ENCODE measurements around the gene TRIM24.

The TRIM24 gene

DNA sequence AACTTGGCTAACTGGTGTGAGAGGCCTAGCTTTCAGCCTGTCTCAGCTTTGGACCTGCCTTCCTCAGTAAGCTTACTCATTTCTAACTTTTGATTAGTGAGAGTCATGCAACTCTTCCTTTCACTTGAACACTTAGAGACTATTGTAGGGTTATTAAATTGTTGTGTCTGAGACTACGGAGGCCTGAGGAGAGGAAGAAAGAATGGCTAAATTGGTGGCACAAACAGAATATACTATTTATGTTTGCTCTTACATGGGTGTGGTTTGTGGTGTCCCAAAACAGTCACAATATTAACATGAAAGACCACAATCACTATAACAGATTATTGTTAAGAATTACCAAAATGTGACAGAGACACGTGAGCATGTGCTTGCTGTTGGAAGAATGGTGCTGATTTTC, 82.1 kb downstream of the TRIM24 start:
- no peak for DNase-seq

DNA sequence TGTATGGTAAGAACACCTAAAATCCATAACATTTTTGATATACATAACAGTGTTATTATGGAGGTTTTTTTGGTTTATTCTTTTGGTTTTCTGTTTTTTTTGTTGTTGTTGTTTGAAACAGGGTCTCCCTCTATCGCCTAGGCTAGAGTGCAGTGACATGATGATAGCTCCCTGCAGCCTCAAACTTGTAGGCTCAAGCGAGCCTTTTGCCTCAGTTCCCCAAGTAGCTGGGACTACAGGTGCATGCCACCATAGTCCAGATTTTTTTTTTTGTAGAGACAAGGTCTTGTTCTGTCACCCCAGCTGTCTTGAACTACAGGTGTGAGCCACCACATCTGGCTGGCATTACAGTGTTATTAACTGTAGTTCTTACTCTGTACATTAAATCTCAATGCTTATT, 83.7 kb downstream of the TRIM24 start:
- no peak for DNase-seq

DNA sequence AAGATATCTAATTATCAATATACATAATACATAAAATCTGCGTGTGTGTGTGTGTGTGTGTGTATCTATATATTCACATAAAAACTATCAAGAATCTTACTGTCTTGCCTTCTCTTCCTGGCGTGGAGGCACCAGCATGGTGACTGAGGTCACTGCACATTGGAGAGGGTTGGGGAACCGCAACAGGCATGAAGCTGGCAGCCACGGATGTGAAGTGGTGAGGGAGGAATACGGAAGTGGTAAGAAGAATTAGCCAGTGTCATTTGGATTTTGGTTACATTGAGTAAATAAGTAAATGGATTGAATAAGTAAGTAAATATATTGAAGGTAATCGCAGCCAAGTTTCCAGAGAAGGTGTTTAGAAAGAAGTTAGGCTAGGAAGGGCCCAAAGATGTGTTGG, 85.1 kb downstream of the TRIM24 start:
- DNase-seq = no peak

DNA sequence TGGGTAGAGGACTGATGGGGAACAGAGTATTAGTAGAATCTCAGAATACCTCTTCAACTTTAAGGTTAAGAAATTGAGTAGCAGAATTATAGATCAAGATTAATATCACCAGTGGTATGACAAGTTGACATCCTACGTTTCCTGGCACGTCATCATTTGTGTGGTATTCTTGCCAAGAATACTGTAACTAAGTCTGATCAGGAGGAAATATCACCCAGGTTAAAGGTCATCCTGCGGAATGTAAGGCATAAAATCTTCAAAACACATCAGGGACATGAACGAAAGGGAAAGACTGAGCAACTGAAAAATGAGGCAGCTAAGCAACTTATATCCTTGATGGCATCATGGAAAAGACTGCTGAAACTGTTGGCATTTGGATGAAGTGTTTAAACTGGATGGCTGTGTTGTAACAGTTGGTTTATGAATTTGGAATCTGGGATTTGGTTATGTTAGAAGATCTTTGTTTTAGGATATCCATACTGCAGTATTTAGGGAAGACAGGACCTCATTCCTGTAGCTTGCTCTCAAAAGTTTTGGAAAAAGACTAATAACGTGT, 86.1 kb downstream of the TRIM24 start:
- no peak for DNase-seq

DNA sequence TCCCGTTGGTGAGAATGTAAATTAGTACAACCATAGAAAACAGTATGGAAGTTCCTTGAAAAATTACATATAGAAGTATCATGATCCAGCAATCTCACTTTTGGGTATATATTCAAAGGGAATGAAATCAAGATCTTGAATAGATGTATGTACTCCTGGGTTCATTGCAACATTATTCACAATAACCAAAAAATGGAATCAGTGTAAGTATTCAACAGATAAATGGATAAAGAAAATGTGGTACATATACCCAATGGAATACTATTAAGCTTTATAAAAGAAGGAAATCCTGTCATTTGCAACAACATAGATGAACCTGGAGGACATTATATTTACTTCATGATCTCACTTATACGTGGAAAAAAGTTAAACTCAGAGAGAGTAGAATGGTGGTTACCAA, 86.8 kb downstream of the TRIM24 start:
- DNase-seq = no peak

DNA sequence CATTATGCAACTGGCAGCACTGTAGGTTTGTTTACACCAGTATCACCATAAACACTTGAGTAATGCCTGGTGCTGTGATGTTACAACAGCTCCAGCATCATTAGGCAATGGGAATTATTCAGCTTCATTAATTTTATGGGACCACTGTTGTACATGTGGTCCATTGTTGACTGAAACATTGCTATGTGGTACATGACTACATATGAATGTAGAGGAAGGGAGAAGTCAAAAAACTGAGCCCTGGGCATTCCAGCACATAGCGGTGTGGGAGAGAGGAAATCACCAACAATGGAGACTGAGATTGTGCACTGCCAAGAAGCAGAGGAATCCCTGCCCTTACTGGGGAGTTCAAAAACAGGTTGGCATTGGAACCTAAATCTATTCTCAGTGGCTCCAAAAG, 89.0 kb downstream of the TRIM24 start:
- no peak for DNase-seq

DNA sequence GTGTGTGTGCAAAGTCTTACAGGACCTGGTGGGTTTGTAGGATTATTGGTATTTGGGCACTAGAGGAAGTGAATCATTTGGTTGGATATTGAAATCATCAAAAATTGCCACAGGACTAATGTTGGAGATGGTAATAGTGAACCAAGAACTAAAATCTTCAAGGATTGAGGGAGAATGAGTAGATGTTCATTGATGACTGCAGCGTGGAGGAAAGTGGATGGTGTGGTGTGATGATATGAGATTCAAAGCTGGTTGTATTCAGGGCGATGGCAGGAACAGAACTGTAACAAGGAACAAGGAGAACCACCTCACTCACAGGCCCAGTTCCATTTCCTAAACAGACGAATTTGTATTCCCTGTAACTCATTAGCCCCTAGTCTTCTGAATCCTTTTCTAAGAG, 90.3 kb downstream of the TRIM24 start:
- no peak for DNase-seq

DNA sequence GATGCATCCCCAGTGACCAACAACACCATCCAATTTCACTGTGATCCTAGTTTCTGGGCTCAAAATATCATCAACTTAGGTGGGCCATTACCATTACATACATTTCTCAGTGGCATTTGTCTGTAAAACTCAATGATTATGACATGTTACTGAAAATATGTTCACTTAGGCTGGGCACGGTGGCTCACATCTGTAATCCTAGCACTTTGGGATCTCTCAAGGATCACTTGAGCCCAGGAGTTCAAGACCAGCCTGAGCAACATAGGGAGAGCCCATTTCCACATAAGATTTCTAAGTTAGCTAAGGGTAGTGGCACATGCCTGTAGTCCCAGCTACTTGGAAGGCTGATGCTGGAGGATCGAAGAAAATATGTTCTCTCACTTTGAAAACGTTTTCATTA, 91.0 kb downstream of the TRIM24 start:
- DNase-seq = no peak

DNA sequence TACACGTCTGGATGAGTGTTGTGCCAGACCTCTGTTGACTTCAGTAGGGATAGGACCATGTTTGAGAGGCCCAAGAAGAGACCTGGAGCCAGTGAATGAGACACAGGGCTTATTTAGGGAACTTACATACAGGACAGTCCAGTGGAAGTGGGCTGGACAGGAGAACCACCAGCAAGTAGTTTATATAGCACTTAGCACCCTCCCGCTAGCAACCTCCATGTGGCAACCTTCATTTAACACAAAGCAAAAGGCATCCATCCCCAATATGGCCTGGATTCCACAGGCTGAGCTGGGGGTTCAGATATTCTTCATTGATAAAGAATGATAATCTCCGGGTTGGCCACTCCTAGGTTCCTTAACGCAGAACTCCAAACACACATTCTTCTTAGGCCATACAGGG, 93.7 kb downstream of the TRIM24 start:
- DNase-seq = no peak

DNA sequence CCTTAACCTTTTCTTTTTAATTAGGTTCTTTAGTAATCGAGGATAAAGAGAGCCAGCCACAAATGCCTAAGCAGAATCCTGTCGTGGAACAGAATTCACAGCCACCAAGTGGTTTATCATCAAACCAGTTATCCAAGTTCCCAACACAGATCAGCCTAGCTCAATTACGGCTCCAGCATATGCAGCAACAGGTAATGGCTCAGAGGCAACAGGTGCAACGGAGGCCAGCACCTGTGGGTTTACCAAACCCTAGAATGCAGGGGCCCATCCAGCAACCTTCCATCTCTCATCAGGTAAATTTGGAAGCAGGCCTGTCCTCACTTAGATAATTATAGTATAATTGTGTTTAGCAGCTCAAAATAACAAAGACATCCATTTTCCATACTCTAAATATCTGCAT, 94.6 kb downstream of the TRIM24 start:
- no peak for DNase-seq

DNA sequence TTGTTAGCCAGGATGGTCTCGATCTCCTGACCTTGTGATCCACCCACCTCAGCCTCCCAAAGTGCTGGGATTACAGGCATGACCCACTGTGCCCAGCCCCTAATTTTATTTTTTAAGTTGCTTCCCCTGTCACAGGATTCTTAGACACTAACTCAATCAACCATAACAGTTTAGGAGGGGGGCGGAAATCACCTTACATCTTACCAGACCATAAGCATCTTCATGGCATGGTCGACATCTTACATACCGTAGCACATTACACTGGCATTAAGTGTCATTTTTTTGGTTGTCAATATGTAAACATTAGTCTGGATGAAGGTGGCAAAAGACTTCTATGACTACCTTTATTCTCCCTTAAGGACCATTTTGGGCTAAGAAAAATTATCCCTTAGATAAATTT, 95.6 kb downstream of the TRIM24 start:
- no peak for DNase-seq

DNA sequence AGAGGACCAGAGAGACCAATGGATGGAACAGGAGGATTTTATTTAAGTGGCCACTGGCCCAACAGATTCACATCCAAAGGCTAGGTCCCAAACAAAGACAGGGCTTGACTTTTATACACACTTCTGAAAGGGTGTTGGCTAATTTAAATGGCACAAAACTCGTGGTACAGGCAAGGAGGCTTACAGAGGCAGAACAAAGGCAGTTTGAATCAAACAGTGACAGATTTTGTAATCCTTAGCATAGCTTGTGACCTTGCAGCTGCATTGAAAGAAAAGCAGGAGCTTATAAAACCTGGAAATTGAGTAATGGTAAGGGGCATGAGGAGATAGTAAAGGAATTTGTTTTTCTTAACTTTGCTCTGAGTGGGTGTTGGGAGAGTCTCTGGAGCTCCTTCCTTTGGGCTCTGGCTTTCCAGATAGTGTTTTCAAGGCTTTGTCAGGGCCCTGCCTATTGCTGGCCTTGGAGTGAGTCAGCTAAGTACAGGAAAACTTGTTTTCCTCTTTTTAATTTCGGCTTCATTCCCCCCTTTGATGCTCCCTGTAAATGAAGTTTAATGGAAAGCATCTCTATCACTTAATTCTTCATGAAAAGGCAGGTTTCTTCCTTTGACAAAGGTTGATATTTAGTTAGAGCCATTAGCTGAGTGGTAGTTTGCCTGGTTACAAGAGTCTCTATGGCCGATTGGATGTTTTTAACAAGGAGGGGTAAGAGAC, 96.9 kb downstream of the TRIM24 start:
- no peak for DNase-seq

DNA sequence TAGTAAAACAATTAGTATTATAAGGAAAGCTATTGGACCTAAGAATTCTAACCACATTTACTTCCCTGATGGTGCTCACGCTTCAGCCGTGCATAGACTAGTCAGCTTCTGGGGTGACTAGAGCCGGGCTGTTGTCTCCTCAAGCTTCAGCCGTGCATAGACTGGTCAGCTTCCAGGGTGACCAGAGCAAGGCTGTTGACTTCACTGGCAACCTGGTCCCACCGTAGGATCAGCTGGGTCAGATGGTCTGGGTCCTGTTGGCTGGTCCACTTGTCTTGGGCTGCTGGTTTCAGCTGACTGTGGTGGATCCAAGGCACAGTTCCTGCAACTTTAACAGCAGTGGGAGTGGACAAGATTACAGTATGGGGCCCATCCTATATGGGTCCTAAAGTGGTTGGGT, 99.4 kb downstream of the TRIM24 start:
- DNase-seq = no peak

DNA sequence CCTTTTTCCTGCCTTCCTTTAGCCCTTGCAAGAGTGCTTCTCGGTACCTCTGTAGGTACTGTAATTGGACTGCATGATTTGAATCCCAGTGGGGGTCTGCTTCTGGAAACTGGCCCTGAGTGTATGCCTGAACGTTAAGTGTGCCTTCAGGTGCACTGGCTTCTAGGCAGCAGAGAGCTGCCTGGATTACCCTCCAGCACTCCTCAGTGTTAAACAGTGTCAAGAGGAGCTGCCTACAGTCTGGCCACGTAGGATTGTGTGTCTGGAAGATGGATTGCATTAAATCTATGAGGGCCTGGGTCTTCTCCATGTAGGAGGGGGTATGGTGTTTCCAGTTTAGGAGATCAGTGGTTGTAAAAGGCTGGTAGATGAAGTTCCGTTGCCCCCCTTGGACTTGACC, 103.7 kb downstream of the TRIM24 start:
- no peak for DNase-seq

DNA sequence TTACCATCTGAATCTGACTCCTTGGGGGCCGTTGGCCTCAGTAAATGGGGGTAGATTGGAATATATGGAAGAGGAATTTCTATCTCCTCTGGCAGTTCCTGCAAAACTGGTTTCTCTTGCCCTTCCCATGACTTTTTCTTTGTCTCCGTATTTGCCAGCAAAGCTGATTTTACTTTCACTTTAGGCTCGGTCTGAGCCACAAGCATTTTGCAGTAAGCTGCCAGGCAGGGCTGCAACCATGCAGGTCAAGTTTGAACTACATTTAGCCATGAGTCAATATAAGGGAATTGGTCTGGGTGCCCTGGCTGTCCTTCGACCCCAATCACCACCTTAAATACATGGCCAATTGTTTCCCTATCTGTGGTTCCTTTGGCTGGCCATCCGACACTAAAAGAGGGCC, 104.3 kb downstream of the TRIM24 start:
- no peak for DNase-seq

DNA sequence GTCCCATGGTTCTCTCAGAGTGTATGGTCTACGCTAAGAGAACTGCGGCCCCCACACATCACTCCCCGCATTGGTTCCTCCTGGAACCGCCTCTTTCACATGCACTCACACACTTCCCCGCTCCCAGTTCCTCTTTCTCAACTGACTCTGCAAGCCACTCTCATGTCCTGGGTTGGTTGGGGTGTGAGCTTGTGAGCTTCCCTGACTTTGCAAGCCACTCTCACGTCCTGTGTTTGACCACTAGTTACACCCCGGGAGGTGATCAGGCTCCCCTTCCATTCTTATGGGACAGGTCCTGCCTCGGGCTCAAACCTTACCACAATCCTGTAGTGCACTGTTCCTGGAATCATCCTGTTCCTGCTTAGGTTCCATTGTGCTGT, 105.0 kb downstream of the TRIM24 start:
- DNase-seq = no peak

DNA sequence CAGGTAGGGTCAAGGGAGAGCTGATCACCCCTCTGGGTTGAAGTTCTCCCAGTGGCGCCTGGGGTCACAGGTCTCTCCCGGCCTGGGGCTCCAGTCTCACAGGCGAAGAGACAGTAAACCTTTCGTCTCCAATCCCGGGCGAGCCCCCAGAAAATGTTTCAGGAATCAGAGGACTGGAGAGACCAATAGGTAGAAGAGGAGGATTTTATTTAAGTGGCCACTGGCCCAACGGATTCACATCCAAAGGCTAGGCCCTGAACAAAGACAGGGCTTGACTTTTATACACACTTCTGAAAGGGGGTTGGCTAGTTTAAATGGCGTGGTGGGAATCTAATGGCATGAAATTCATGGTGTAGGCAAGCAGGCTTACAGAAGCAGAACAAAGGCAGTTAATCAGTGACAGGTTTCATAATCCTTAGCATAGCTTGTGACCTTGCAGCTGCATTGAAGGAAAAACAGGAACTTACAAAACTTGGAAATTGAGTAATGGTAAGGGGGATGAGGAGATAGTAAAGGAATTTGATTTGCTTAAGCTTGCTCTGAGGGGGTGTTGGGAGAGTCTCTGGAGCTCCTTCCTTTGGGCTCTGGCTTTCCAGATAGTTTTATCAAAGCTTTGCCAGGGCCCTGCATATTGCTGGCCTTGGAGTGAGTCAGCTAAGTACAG, 105.5 kb downstream of the TRIM24 start:
- peak; percentile 38 for DNase-seq

DNA sequence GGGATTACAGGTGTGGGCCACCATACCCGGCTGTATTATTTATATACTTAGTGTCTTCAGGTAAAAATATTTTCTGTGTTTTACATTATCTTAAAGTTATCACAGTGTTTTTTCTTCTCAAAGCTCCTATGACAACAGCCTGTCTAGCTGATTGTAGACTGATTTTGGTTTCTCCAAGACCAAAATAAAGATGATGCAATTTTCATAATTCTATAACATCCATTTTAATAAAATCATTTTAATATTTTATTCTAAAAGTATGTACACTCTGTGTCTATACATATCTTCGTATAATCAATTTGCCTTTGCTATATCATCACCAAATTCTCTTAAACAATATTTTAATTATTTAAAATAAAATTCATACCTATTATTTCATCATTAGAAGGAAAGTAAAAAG, 108.6 kb downstream of the TRIM24 start:
- no peak for DNase-seq

DNA sequence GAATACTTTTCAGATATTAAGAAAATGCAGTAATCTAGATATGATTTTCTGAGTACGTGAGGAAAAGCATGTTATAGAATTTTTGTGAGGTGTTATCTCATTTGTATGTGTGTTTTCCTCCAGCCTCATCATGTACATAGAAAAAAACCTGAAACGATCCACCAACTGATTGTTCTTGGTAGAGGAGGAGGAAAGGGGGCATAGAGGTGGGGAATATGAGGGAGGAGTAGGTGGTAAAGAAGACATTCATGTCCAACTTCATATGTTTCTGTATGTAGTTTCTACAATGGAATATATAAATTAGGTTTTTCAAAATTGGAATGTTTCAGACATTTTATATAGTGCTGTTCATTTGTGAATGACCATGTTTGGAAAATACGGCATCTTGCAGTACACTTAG, 109.4 kb downstream of the TRIM24 start:
- no peak for DNase-seq

DNA sequence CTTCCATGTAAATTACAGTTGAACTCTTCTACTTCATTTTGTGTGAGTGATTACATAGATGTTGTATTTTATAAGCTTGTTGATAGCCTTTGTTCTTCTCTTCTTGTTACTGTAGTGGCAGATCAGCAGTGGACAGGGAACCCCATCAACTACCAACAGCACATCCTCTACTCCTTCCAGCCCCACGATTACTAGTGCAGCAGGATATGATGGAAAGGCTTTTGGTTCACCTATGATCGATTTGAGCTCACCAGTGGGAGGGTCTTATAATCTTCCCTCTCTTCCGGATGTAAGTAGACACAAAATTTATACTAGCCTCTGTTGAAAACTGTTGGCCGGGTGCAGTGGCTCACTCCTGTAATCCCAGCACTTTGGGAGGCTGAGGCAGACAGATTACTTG, 110.7 kb downstream of the TRIM24 start:
- DNase-seq = no peak

DNA sequence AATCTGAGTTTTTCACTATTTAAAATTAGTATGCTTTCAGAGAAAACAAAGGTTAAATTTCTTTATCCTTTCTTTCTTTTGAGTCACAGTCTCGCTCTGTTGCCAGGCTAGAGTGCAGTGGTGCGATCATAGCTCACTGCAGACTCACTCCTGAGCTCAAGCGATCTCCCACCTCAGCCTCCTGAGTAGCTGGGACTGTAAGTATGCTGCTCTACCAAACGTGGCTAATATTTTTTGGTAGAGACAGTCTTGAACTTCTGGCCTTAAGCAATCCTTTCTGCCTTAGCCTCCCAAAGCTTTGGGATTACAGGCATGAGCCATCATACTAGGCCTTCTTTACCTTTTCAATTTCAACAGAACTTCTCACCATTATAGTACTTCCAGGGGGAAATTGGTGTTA, 113.7 kb downstream of the TRIM24 start:
- DNase-seq = no peak

DNA sequence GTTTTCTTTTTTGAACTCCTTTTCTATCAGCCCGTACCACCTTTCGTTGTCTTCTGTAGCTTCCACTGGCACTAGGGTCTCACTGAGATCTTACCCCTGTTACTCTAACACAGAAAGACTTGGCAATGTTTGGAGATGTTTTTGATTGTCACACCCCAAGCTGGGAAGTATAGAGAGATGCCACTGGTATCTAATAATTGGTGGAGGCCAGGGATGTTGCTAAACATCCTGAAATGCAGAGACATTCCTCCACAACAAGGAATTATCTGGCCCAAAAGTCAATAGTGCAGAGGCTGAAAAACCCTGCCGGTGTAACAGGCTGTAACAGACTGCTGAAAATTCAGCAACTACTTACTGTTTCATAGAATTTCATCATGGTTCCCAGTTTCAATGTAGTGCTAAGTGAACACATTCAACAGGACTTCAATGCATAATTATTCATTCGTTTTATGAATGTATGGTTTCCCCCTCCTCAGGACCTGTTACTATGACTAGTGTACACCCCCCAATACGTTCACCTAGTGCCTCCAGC, 115.9 kb downstream of the TRIM24 start:
- no peak for DNase-seq

DNA sequence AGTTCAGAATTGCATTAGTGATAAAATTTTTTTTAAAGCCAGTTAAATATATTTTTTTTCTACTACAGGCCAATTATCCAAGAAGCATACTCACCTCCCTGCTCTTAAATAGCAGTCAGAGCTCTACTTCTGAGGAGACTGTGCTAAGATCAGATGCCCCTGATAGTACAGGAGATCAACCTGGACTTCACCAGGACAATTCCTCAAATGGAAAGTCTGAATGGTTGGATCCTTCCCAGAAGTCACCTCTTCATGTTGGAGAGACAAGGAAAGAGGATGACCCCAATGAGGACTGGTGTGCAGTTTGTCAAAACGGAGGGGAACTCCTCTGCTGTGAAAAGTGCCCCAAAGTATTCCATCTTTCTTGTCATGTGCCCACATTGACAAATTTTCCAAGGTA, 119.1 kb downstream of the TRIM24 start:
- DNase-seq = no peak

DNA sequence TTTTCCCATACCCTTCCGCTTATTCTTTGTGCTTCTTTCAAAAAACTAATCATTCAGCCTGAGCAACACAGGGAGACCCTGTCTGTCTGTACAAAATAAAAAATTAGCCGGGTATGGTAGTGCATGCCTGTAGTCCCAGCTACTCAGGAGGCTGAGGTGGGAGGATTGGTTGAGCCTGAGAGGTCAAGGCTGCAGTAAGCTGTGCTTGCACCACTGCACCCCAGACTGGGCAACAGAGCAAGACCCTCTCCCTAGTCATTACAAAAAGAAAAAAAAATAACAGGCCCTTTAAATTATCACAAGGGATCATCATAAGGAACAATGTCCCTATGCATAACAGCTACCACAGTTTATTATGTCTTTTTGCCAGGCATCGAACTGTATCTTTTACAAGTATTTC, 119.6 kb downstream of the TRIM24 start:
- DNase-seq = no peak

DNA sequence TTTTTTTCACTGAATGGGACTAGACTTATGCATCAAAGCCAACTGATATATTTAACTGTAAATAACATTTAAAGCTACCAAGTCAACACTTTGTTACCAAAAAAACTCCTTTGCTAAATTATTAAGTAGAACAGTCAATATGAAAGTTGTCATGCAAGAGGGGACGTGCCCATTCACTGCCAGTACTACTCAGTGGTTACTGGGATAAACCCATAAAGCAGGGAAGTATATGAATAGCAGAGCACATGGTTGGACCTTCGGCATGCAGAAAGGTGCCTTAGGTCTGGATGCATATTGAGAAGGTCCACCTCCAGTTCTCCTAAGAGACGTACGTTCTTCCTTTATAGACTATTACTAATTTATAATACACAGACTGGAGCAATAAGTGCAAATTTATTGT, 121.0 kb downstream of the TRIM24 start:
- DNase-seq = no peak

Data from NCI-H226 (cell line).